Measurements from ENCODE around the gene KPNB1. TPM values are rescaled to one million over a fixed set of nuclear protein-coding genes. Genes with fewer than 3 reads are reported as not detected.

KPNB1 gene
- total RNA-seq, 1 experiment from 2014 or later, result 742 TPM

GRCh38 chr17:47628014-47628566 lies 21.6 kb upstream of the KPNB1 start:
- no peak for TF ChIP-seq CTCF (conservative IDR thresholded peaks at IDR 0.05)
- H3K79me2 ChIP-seq (ENCODE audit: insufficient read depth, low read length), result no peaks in the 10 kb centered on the region
- no peaks in the 10 kb centered on the region for H3K9me3 Mint-ChIP-seq
- H3K18ac ChIP-seq (ENCODE audit: insufficient read length, low read depth, low read length), result no peak overlapping the region
- H3K27me3 Mint-ChIP-seq (ENCODE audit: low read depth), result no peaks in the 10 kb centered on the region
- no peak overlapping the region for H2AK5ac ChIP-seq (ENCODE audit: insufficient read length, low read length)
- no peak overlapping the region for H4K91ac ChIP-seq (ENCODE audit: insufficient read length, low read depth, low read length)
- H3K14ac ChIP-seq (ENCODE audit: insufficient read depth, low read length), result no peak overlapping the region
- no peak overlapping the region for H3K23ac ChIP-seq (ENCODE audit: insufficient read length, low read depth, low read length)
- H3K4me1 ChIP-seq (ENCODE audit: insufficient read depth, low read length), result no peaks in the 10 kb centered on the region
- H3K27ac ChIP-seq (ENCODE audit: insufficient read length, low read depth, low read length), result no peak overlapping the region
- H3K9ac ChIP-seq (ENCODE audit: extremely low read depth, insufficient read length, low read length), result no peak overlapping the region
- H3K4me1 Mint-ChIP-seq, result no peaks in the 10 kb centered on the region
- no peaks in the 10 kb centered on the region for H3K79me1 ChIP-seq (ENCODE audit: insufficient read depth, low read depth, low read length, poor library complexity, severe bottlenecking)
- H2BK12ac ChIP-seq (ENCODE audit: insufficient read length, low read depth, low read length), result no peak overlapping the region
- H3K9me3 ChIP-seq (ENCODE audit: control insufficient read depth, low read depth, low read length), result no peaks in the 10 kb centered on the region
- no peak overlapping the region for H3K56ac ChIP-seq (ENCODE audit: insufficient read length, low read depth, low read length)
- no peaks in the 10 kb centered on the region for H3K27me3 ChIP-seq (ENCODE audit: insufficient read depth, low read length)
- no peak overlapping the region for H3K4me3 Mint-ChIP-seq
- no peak overlapping the region for H2BK15ac ChIP-seq (ENCODE audit: low read depth, low read length)
- no peak overlapping the region for H4K8ac ChIP-seq (replicated peaks; ENCODE audit: insufficient read length, low read depth, low read length)
- no peak overlapping the region for H2AFZ ChIP-seq (ENCODE audit: low read length)
- no peak overlapping the region for H3K4ac ChIP-seq (ENCODE audit: low read depth, low read length)
- DNase-seq, result no peak
- H3T11ph ChIP-seq (ENCODE audit: low read length), result no peak overlapping the region
- H3K36me3 Mint-ChIP-seq (ENCODE audit: insufficient read depth in 1 of 3, low read depth in 3 of 3), result peaks cover 0 to 14% (median 5%) of the 10 kb centered on the region in 3 experiments; a peak in 4 of 7 replicates
- no peak overlapping the region for H3K4me2 ChIP-seq (ENCODE audit: insufficient read depth, insufficient read length, low read length)
- H2BK5ac ChIP-seq (ENCODE audit: insufficient read length, low read length), result no peak overlapping the region
- H2BK120ac ChIP-seq (ENCODE audit: low read depth, low read length, poor library complexity, severe bottlenecking), result no peak overlapping the region
- no peak overlapping the region for H3K27ac Mint-ChIP-seq
- no peak overlapping the region for H2BK20ac ChIP-seq (ENCODE audit: low read depth, low read length, poor library complexity, severe bottlenecking)
- H4K20me1 ChIP-seq (ENCODE audit: control insufficient read depth, insufficient read depth, insufficient read length), result no peaks in the 10 kb centered on the region
- H3K23me2 ChIP-seq (ENCODE audit: insufficient read length, low read depth, low read length, poor library complexity, severe bottlenecking), result no peaks in the 10 kb centered on the region
- no CpG with 5 or more reads among the region's 8 CpGs for WGBS (ENCODE audit: extremely low coverage, insufficient read length, low lambda C conversion rate)
- no peak overlapping the region for H4K5ac ChIP-seq (ENCODE audit: insufficient read length, low read depth, low read length)
